ENCODE data around the gene NISCH.

DNA sequence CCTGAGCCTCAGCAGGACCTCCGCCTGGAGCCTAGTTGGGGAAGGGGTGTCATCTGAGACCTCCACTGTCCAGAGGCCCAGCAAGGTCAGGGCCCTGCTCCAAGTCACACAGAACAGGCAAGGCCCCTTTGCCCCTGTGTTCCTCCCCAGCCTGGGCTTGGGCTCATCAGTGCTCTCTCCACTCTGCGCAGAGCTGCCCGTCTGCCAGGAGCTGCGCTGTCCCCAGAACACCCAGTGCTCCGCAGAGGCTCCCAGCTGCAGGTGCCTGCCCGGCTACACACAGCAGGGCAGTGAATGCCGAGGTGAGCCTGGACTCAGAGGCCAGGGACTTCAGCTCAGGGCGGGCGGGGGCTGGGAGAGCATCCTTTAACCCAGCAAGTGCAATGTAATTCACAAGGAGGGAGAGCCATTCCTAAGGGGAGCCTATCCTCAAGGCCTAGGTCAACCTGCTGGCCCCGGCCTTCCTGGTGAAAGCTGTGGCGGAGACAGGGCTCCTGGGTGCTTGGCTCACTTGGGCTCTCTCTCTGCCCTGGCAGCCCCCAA, 47.5 kb downstream of the NISCH start:
- TF ChIP-seq, protein P1, sequence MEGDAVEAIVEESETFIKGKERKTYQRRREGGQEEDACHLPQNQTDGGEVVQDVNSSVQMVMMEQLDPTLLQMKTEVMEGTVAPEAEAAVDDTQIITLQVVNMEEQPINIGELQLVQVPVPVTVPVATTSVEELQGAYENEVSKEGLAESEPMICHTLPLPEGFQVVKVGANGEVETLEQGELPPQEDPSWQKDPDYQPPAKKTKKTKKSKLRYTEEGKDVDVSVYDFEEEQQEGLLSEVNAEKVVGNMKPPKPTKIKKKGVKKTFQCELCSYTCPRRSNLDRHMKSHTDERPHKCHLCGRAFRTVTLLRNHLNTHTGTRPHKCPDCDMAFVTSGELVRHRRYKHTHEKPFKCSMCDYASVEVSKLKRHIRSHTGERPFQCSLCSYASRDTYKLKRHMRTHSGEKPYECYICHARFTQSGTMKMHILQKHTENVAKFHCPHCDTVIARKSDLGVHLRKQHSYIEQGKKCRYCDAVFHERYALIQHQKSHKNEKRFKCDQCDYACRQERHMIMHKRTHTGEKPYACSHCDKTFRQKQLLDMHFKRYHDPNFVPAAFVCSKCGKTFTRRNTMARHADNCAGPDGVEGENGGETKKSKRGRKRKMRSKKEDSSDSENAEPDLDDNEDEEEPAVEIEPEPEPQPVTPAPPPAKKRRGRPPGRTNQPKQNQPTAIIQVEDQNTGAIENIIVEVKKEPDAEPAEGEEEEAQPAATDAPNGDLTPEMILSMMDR (IDR thresholded peaks at IDR 0.05) = no peak
- no peak for TF ChIP-seq POLR2A (IDR thresholded peaks at IDR 0.05)

Measured in testis (tissue), 2 donors.